HepG2 (cell line): ENCODE data around the gene KDM4B. TPM values are rescaled to one million over a fixed set of nuclear protein-coding genes. Genes with fewer than 3 reads are reported as not detected.

Experiments used
- ATAC-seq: fragments of 200-7000 bp; cut with Tn5 transposase; 3 replicates; pipeline ENCODE4 v1.9.1; 2020; ENCODE audit warnings: mild to moderate bottlenecking, moderate library complexity
- BruUV-seq: library from RNA; stranded (reverse); fragments of 400-500 nt; replicated peaks from 2 replicates; lab custom pipeline; 2021; lab: Mats Ljungman, UMichigan
- CTCF ChIA-PET: fragments of 300-600 bp; formaldehyde crosslinking; extraction: SDS; loops from one replicate; lab custom pipeline; 2021; ENCODE audit warnings: low total read pairs, inconsistent platforms, low intra/inter-chr PET ratio; lab: Yijun Ruan, JAX
- POLR2A ChIA-PET: fragments of 350-600 bp; sonication (Branson Sonifier 250); formaldehyde crosslinking; loops from one replicate; lab custom pipeline; 2020; ENCODE audit warnings: antibody characterized with exemption, inconsistent platforms; lab: Yijun Ruan, JAX
- DNase-seq: peaks from one replicate; pipeline ENCODE4 v3.0.0-alpha.2; 2015; ENCODE audit warnings: low spot score
- FAIRE-seq: peaks from 3 replicates; lab custom pipeline; 2011; peaks lifted over from hg19 to GRCh38; lab: Jason Lieb, UNC
- H2AFZ ChIP-seq: one replicate; pipeline ENCODE4 v1.6.1; 2011; ENCODE audit warnings: low read length, inconsistent platforms
- H3K27ac ChIP-seq: fragments of 300-600 bp; 3 replicates; pipeline ENCODE4 v1.8.0; 2011; ENCODE audit warnings: mixed run types, mild to moderate bottlenecking, mixed read lengths, low read length, inconsistent platforms; ENCODE audit not compliant: insufficient read depth; ENCODE audit errors: extremely low read length
- H3K27me3 ChIP-seq, 2 experiments: fragments of 200-600 bp in 1 of 2; 2 replicates in 1 of 2; 3 replicates in 1 of 2; pipeline versions ENCODE4 v1.6.0 to v1.8.0; 2011; ENCODE audit warnings: low read length in 2 of 2, mild to moderate bottlenecking in 2 of 2, moderate library complexity in 2 of 2, inconsistent platforms in 1 of 2; ENCODE audit not compliant: insufficient read depth in 2 of 2, control insufficient read depth in 1 of 2
- H3K36me3 ChIP-seq, 2 experiments: fragments of 200-600 bp in 1 of 2; replicated peaks in 1 of 2; 2 replicates in 1 of 2; 3 replicates in 1 of 2; pipeline versions ENCODE4 v1.5.1 to v1.8.0; 2011; ENCODE audit warnings: low read length in 2 of 2, inconsistent platforms in 1 of 2; ENCODE audit not compliant: insufficient read depth in 2 of 2, control insufficient read depth in 1 of 2
- H3K4me1 ChIP-seq: 2 replicates; pipeline ENCODE4 v1.5.1; 2012; ENCODE audit warnings: low read length, inconsistent platforms; ENCODE audit not compliant: insufficient read depth
- H3K4me2 ChIP-seq: 2 replicates; pipeline ENCODE4 v1.6.0; 2011; ENCODE audit warnings: low read depth, low read length, inconsistent platforms
- H3K4me3 ChIP-seq, 3 experiments: fragments of 200-600 bp in 1 of 3; sonication (generic), shearing (Covaris generic) in 1 of 3; replicated peaks in 1 of 3; 2 replicates each; pipeline ENCODE4 v1.5.1; 2011 to 2016; ENCODE audit warnings: low read length in 3 of 3, inconsistent platforms in 2 of 3, low read depth in 2 of 3, mild to moderate bottlenecking in 2 of 3, control low read depth in 1 of 3, mixed read lengths in 1 of 3; ENCODE audit not compliant: insufficient read depth in 1 of 3
- H3K79me2 ChIP-seq: one replicate; pipeline ENCODE4 v1.6.1; 2011; ENCODE audit warnings: low read length, inconsistent platforms; ENCODE audit not compliant: insufficient read depth
- H3K9ac ChIP-seq: 2 replicates; pipeline ENCODE4 v1.6.0; 2011; ENCODE audit warnings: mild to moderate bottlenecking, low read depth, low read length, inconsistent platforms; ENCODE audit not compliant: insufficient read depth
- H3K9me3 ChIP-seq: 2 replicates; pipeline ENCODE4 v1.5.1; 2012; ENCODE audit warnings: mild to moderate bottlenecking, low read length
- H4K20me1 ChIP-seq: 2 replicates; pipeline ENCODE4 v1.6.0; 2011; ENCODE audit warnings: inconsistent platforms, mild to moderate bottlenecking, low read length, moderate library complexity; ENCODE audit not compliant: insufficient read depth
- AGO2 ChIP-seq: fragments of 200-400 bp; formaldehyde crosslinking; optimal IDR thresholded peaks from 2 replicates; pipeline ENCODE3; 2017; ENCODE audit warnings: mild to moderate bottlenecking, low read depth, low read length, moderate library complexity
- CCAR2 ChIP-seq: fragments of 200-400 bp; formaldehyde crosslinking; optimal IDR thresholded peaks from 2 replicates; pipeline ENCODE3; 2018; ENCODE audit warnings: low read depth, mild to moderate bottlenecking, low read length, moderate library complexity
- HOXA7 ChIP-seq: sonication (generic); formaldehyde crosslinking; IDR thresholded peaks from 2 replicates; pipeline ENCODE4 v1.8.1; 2022; ENCODE audit warnings: mild to moderate bottlenecking, missing genetic modification reagents, moderate library complexity
- MEIS1 ChIP-seq: sonication (generic); formaldehyde crosslinking; IDR thresholded peaks from 2 replicates; pipeline ENCODE4 v1.9.0; 2021; ENCODE audit warnings: mild to moderate bottlenecking, missing genetic modification reagents, moderate library complexity, borderline replicate concordance
- MIER3 ChIP-seq: IDR thresholded peaks from 2 replicates; pipeline ENCODE4 v1.6.1; 2016; ENCODE audit warnings: missing compliant biosample characterization, borderline replicate concordance
- NBN ChIP-seq: fragments of 450-650 bp; conservative IDR thresholded peaks from 2 replicates; pipeline ENCODE4 v1.6.1; 2017
- PTBP1 ChIP-seq: fragments of 200-400 bp; formaldehyde crosslinking; IDR thresholded peaks from 2 replicates; pipeline ENCODE4 v1.6.1; 2018; ENCODE audit warnings: low read length, low read depth; ENCODE audit not compliant: poor library complexity, severe bottlenecking
- SIN3B ChIP-seq: fragments of 150-350 bp; IDR thresholded peaks from 2 replicates; pipeline ENCODE4 v1.6.1; 2014; ENCODE audit warnings: low read length
- SP5 ChIP-seq: IDR thresholded peaks from 2 replicates; pipeline ENCODE4 v1.6.1; 2016; ENCODE audit warnings: low read depth, borderline replicate concordance
- SPEN ChIP-seq: sonication (generic); formaldehyde crosslinking; IDR thresholded peaks from 2 replicates; pipeline ENCODE4 v1.5.1; 2020; ENCODE audit warnings: low read depth, mild to moderate bottlenecking, missing genetic modification reagents
- SRSF9 ChIP-seq: fragments of 200-400 bp; formaldehyde crosslinking; IDR thresholded peaks from 2 replicates; pipeline ENCODE4 v1.6.1; 2018; ENCODE audit warnings: borderline replicate concordance, mild to moderate bottlenecking, low read depth, low read length; ENCODE audit not compliant: insufficient read depth, poor library complexity, severe bottlenecking
- SUZ12 ChIP-seq: fragments of 150-350 bp; IDR thresholded peaks from 2 replicates; pipeline ENCODE4 v1.6.1; 2014; ENCODE audit warnings: low read depth, low read length
- TARDBP ChIP-seq: sonication (generic); formaldehyde crosslinking; IDR thresholded peaks from 2 replicates; pipeline ENCODE4 v1.8.0; 2022; ENCODE audit warnings: mild to moderate bottlenecking, missing genetic modification reagents
- TBP ChIP-seq: sonication (generic); formaldehyde crosslinking; IDR thresholded peaks from 2 replicates; pipeline ENCODE4 v1.5.0; 2020; ENCODE audit warnings: missing genetic modification reagents
- TOE1 ChIP-seq: sonication (generic); formaldehyde crosslinking; IDR thresholded peaks from 2 replicates; pipeline ENCODE4 v1.4.0; 2020; ENCODE audit warnings: mild to moderate bottlenecking, missing genetic modification reagents
- ZNF615 ChIP-seq: sonication (generic); formaldehyde crosslinking; IDR thresholded peaks from 2 replicates; pipeline ENCODE4 v1.5.0; 2020; ENCODE audit warnings: mild to moderate bottlenecking, missing genetic modification reagents, borderline replicate concordance
- ZSCAN9 ChIP-seq: IDR thresholded peaks from 2 replicates; pipeline ENCODE4 v1.6.1; 2016; ENCODE audit warnings: borderline replicate concordance
- WGBS: methylation state at CpG from one replicate; pipeline ENCODE4 v1.1.6; 2017; ENCODE audit warnings: low lambda C conversion rate; 5-methylcytosine and 5-hydroxymethylcytosine counted together
- in situ Hi-C: cut with HindIII; loops from 2 replicates; pipeline ENCODE4 v1.10.0; 2017; ENCODE audit warnings: low pct_unique_long_range_greater_than_20kb; ENCODE audit not compliant: extremely low pct_ligation_motif_present
- intact Hi-C: fragments of 100-400 bp; cut with micrococcal nuclease; formaldehyde crosslinking; loops from one replicate; pipeline ENCODE4 v1.10.0; 2022; ENCODE audit not compliant: unreplicated experiment
- polyA plus RNA-seq, 8 experiments: library from polyadenylated mRNA; depleted of rRNA in 3 of 8; stranded (reverse) in 7 of 8; unstranded in 1 of 8; fragments of >200 nt; fragmentation: Illumina TruSeq in 4 of 8; extraction: Trizol in 4 of 8; gene quantifications; 2 replicates each; pipeline versions ENCODE4 v1.2.1 to v1.2.3, GENCODE V29; 2011 to 2016; ENCODE audit warnings: low read depth in 4 of 8, missing spikeins in 1 of 8, mixed read lengths in 1 of 8; ENCODE audit not compliant: insufficient read depth in 1 of 8
- total RNA-seq, 5 experiments: library from RNA; depleted of rRNA; stranded (reverse); fragments of >200 nt; fragmentation: Illumina TruSeq; extraction: Trizol; gene quantifications; 2 replicates each; pipeline ENCODE4 v1.2.3, GENCODE V29; 2016; ENCODE audit warnings: low read depth in 1 of 5
- TF ChIP-seq, protein P1 (sequence below): sonication (generic); IDR thresholded peaks from 2 replicates; pipeline ENCODE4 v1.6.1; 2016; ENCODE audit warnings: low read depth, borderline replicate concordance

Gene KDM4B
- total and polyA plus RNA-seq, 2 of the 13 experiments (the other 11 are each of a cell fraction or from before 2014, with no cell fraction given), result 4.9 to 14.6 TPM

GRCh38 chr19:5070331-5070730 is 101.4 kb downstream of the KDM4B start (continued):
- TF ChIP-seq TOE1 (CRISPR knock-in tag) (no peak), TARDBP (CRISPR knock-in tag) (no peak), TBP (CRISPR knock-in tag) (no peak)

GRCh38 chr19:5070930-5071329 is 102.0 kb downstream of the KDM4B start:
- in situ Hi-C loops (no loop called here), intact Hi-C loops (no loop called here)
- DNase-seq, result no peak
- no peaks in the 10 kb centered on the region for H3K79me2 ChIP-seq
- no peak for ATAC-seq
- CTCF ChIA-PET, result no interaction called here
- H3K4me2 ChIP-seq, result no peak overlapping the region
- no peak overlapping the region for H3K27ac ChIP-seq
- TF ChIP-seq CCAR2 (no peak), SP5 (CRISPR knock-in tag) (no peak), SPEN (CRISPR knock-in tag) (no peak), AGO2 (peak; percentile 35)
- peaks cover 12% of the 10 kb centered on the region; the same call in 1 of the 2 replicates for H4K20me1 ChIP-seq
- H3K4me3 ChIP-seq, result no peak overlapping the region
- POLR2A ChIA-PET, result no interaction called here
- BruUV-seq, result no TSS peak
- peaks cover 8 to 30% of the 10 kb centered on the region in 2 experiments for H3K36me3 ChIP-seq
- FAIRE-seq, result no peak
- peaks cover 22% of the 10 kb centered on the region for H3K4me1 ChIP-seq
- 96% methylated on average over 19 of the region's 19 CpGs for WGBS
- H3K9ac ChIP-seq, result no peak overlapping the region
- H3K27me3 ChIP-seq, result no peaks in the 10 kb centered on the region; a peak in 1 of 5 replicates
- H2AFZ ChIP-seq, result no peak overlapping the region
- H3K9me3 ChIP-seq, result no peaks in the 10 kb centered on the region

- H3K4me2 ChIP-seq, result no peak overlapping the region
- no peaks in the 10 kb centered on the region; a peak in 1 of 5 replicates for H3K27me3 ChIP-seq
- no peak overlapping the region for H2AFZ ChIP-seq
- CTCF ChIA-PET, result no interaction called here
- TF ChIP-seq SIN3B (no peak), ZSCAN9 (CRISPR knock-in tag) (no peak), ZNF615 (CRISPR knock-in tag) (no peak), NBN (no peak), SUZ12 (no peak), MEIS1 (CRISPR knock-in tag) (no peak), PTBP1 (no peak), MIER3 (no peak), SRSF9 (no peak), HOXA7 (CRISPR knock-in tag) (no peak)
- TF ChIP-seq, protein P1, sequence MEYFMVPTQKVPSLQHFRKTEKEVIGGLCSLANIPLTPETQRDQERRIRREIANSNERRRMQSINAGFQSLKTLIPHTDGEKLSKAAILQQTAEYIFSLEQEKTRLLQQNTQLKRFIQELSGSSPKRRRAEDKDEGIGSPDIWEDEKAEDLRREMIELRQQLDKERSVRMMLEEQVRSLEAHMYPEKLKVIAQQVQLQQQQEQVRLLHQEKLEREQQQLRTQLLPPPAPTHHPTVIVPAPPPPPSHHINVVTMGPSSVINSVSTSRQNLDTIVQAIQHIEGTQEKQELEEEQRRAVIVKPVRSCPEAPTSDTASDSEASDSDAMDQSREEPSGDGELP, result no peak
- no peak overlapping the region for H3K9ac ChIP-seq
- no peak for ATAC-seq
- POLR2A ChIA-PET, result no interaction called here
- peaks cover 19% of the 10 kb centered on the region for H3K4me1 ChIP-seq
- H3K36me3 ChIP-seq, result peaks cover 6 to 30% of the 10 kb centered on the region in 2 experiments
- in situ Hi-C loops (no loop called here), intact Hi-C loops (no loop called here)
- WGBS, result 63% methylated on average over 2 of the region's 8 CpGs
- FAIRE-seq, result no peak
- no TSS peak for BruUV-seq
- H3K27ac ChIP-seq, result no peak overlapping the region
- no peak overlapping the region for H3K4me3 ChIP-seq
- DNase-seq, result no peak
- no peaks in the 10 kb centered on the region for H3K9me3 ChIP-seq
- H4K20me1 ChIP-seq, result peaks cover 12% of the 10 kb centered on the region; the same call in 1 of the 2 replicates
- no peaks in the 10 kb centered on the region for H3K79me2 ChIP-seq
These were observed 102.7 kb downstream of the KDM4B start for GRCh38 chr19:5071579-5071978.
